ENCODE measurements around the gene MIF4GD.
A peak's percentile ranks its signal among the peaks of the same experiment; 100 is the strongest.

The MIF4GD gene

GRCh38 chr17:75238684-75239191, 32.3 kb downstream of the MIF4GD start:
- peak; percentile 77 for DNase-seq
- Histone ChIP-seq H4K20me1 (ENCODE audit: insufficient read depth, low read length) (no peaks in the 10 kb centered on the region), H3K4me2 (ENCODE audit: low read depth, low read length) (no peak overlapping the region), H3K36me3 (replicated peaks; ENCODE audit: insufficient read depth, low read length) (peaks cover 15% of the 10 kb centered on the region), H3K9me2 (replicated peaks; ENCODE audit: insufficient read depth, low read length) (no peaks in the 10 kb centered on the region), H2AFZ (ENCODE audit: low read length) (no peak overlapping the region), H3K9me3 (replicated peaks; ENCODE audit: insufficient read depth, low read length) (no peaks in the 10 kb centered on the region), H3K27me3 (replicated peaks; ENCODE audit: insufficient read depth, low read length) (no peaks in the 10 kb centered on the region), H3K27ac (ENCODE audit: low read length) (no peak overlapping the region), H3K4me1 (ENCODE audit: low read length) (no peaks in the 10 kb centered on the region), H3K4me3 (ENCODE audit: low read length) (no peak overlapping the region), H3K79me2 (ENCODE audit: low read length) (no peaks in the 10 kb centered on the region), H3F3A (ENCODE audit: insufficient read depth, low read length) (peaks cover 12% of the 10 kb centered on the region; the same call in 1 of the 2 replicates), H3K9ac (ENCODE audit: low read length) (no peak overlapping the region)
- TF ChIP-seq, protein P1, sequence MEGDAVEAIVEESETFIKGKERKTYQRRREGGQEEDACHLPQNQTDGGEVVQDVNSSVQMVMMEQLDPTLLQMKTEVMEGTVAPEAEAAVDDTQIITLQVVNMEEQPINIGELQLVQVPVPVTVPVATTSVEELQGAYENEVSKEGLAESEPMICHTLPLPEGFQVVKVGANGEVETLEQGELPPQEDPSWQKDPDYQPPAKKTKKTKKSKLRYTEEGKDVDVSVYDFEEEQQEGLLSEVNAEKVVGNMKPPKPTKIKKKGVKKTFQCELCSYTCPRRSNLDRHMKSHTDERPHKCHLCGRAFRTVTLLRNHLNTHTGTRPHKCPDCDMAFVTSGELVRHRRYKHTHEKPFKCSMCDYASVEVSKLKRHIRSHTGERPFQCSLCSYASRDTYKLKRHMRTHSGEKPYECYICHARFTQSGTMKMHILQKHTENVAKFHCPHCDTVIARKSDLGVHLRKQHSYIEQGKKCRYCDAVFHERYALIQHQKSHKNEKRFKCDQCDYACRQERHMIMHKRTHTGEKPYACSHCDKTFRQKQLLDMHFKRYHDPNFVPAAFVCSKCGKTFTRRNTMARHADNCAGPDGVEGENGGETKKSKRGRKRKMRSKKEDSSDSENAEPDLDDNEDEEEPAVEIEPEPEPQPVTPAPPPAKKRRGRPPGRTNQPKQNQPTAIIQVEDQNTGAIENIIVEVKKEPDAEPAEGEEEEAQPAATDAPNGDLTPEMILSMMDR (IDR thresholded peaks at IDR 0.05; ENCODE audit: low read length): peak; percentile 87
- TF ChIP-seq EZH2phosphoT487 (IDR thresholded peaks at IDR 0.05; ENCODE audit: low read length) (no peak), EZH2 (optimal IDR thresholded peaks at IDR 0.05; ENCODE audit: low read depth, low read length) (no peak)

GRCh38 chr17:75238020-75238580, 32.9 kb downstream of the MIF4GD start:
- H3K27ac ChIP-seq (ENCODE audit: low read length): no peak overlapping the region
- no peak overlapping the region for H3K9ac ChIP-seq (ENCODE audit: low read length)
- H2AFZ ChIP-seq (ENCODE audit: low read length): no peak overlapping the region
- TF ChIP-seq, protein P1 (IDR thresholded peaks at IDR 0.05; ENCODE audit: low read length): no peak
- TF ChIP-seq EZH2 (optimal IDR thresholded peaks at IDR 0.05; ENCODE audit: low read depth, low read length) (no peak), EZH2phosphoT487 (IDR thresholded peaks at IDR 0.05; ENCODE audit: low read length) (no peak)
- peaks cover 12% of the 10 kb centered on the region; the same call in 1 of the 2 replicates for H3F3A ChIP-seq (ENCODE audit: insufficient read depth, low read length)
- DNase-seq: no peak
- H3K9me3 ChIP-seq (replicated peaks; ENCODE audit: insufficient read depth, low read length): no peaks in the 10 kb centered on the region
- no peaks in the 10 kb centered on the region for H3K9me2 ChIP-seq (replicated peaks; ENCODE audit: insufficient read depth, low read length)
- H3K36me3 ChIP-seq (replicated peaks; ENCODE audit: insufficient read depth, low read length): peaks cover 15% of the 10 kb centered on the region
- H4K20me1 ChIP-seq (ENCODE audit: insufficient read depth, low read length): no peaks in the 10 kb centered on the region
- no peak overlapping the region for H3K4me2 ChIP-seq (ENCODE audit: low read depth, low read length)
- H3K79me2 ChIP-seq (ENCODE audit: low read length): no peaks in the 10 kb centered on the region
- H3K4me3 ChIP-seq (ENCODE audit: low read length): no peak overlapping the region
- H3K4me1 ChIP-seq (ENCODE audit: low read length): no peaks in the 10 kb centered on the region
- H3K27me3 ChIP-seq (replicated peaks; ENCODE audit: insufficient read depth, low read length): no peaks in the 10 kb centered on the region

DNA sequence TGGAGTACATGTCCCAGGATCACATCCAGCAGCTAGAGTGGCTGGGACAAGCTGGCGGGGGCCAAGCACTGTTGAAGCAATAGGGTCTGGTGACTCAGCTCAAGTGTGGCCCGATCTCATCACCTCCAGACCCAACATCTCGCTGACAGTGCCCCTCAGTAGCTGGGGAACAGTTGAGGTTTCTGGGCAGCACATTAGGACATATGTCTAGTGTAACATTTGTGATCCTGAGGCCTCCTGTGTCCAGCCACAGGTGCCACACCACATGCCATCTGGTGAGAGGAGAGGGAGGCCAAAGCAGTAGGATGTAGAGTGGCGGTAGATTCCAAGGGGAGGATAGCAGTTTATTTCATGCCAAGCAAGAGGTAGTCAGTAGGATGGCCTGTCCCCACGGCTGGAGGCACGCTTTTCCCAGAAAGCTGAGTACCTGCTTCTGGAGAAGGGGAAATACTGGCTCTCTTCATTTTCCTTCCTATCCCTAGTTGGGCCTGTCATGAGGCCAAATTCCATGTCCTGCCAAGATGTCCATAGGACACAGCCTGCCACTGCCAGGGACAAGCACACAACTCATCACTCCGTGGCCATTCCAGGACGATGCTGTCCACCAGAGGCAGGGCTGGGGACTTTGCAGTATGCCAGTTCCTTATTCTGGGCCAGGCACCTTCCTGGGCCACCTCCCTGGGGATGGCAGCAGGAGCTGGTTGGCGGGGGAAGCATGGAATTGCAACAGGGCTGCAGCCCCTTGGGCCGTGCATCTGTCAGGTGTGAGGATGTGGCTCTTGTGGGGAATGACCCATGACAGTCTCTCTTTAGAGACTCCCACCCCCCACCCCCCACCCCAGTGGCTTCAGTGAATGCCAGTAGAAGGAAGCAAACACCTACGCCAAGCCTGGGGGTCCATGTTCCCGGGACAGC, 33.7 kb downstream of the MIF4GD start:
- Histone ChIP-seq H3K4me2 (ENCODE audit: low read depth, low read length) (no peak overlapping the region), H3K9ac (ENCODE audit: low read length) (no peak overlapping the region), H3K9me2 (replicated peaks; ENCODE audit: insufficient read depth, low read length) (no peaks in the 10 kb centered on the region), H3F3A (ENCODE audit: insufficient read depth, low read length) (peaks cover 12% of the 10 kb centered on the region; the same call in 1 of the 2 replicates), H3K27ac (ENCODE audit: low read length) (no peak overlapping the region), H3K9me3 (replicated peaks; ENCODE audit: insufficient read depth, low read length) (no peaks in the 10 kb centered on the region), H4K20me1 (ENCODE audit: insufficient read depth, low read length) (no peaks in the 10 kb centered on the region), H2AFZ (ENCODE audit: low read length) (no peak overlapping the region), H3K79me2 (ENCODE audit: low read length) (no peaks in the 10 kb centered on the region), H3K36me3 (replicated peaks; ENCODE audit: insufficient read depth, low read length) (peaks cover 21% of the 10 kb centered on the region), H3K27me3 (replicated peaks; ENCODE audit: insufficient read depth, low read length) (no peaks in the 10 kb centered on the region), H3K4me1 (ENCODE audit: low read length) (no peaks in the 10 kb centered on the region), H3K4me3 (ENCODE audit: low read length) (no peak overlapping the region)
- no peak for DNase-seq
- no peak for TF ChIP-seq EZH2phosphoT487 (IDR thresholded peaks at IDR 0.05; ENCODE audit: low read length)

Measured in MM.1S (cell line).